MV-4-11 (cell line): ENCODE measurements around the gene TM6SF1.

Experiments used
- DNase-seq: peaks from one replicate; lab custom pipeline; 2025; lab: John Stamatoyannopoulos, UW

Gene TM6SF1

GRCh38 chr15:83174891-83175290 lies 67.4 kb downstream of the TM6SF1 start:
- no peak for DNase-seq

- DNase-seq: no peak
These were observed 70.9 kb downstream of the TM6SF1 start for GRCh38 chr15:83178390-83178789.

- no peak for DNase-seq
These were observed 71.5 kb downstream of the TM6SF1 start for GRCh38 chr15:83178869-83179325.

- DNase-seq: no peak
These were observed 78.1 kb downstream of the TM6SF1 start for GRCh38 chr15:83185561-83185960.
